HCT116 (cell line): ENCODE data around the gene LIPT1. TPM values are rescaled to one million over a fixed set of nuclear protein-coding genes. Genes with fewer than 3 reads are reported as not detected.
A peak's percentile ranks its signal among the peaks of the same experiment; 100 is the strongest.

Experiments used
- ATAC-seq: fragments of 200-7000 bp; cut with Tn5 transposase; 2 replicates; pipeline ENCODE4 v1.9.1; 2020; ENCODE audit warnings: mild to moderate bottlenecking, moderate library complexity
- BruUV-seq: library from RNA; stranded (reverse); fragments of 400-500 nt; replicated peaks from 2 replicates; lab custom pipeline; 2021; lab: Mats Ljungman, UMichigan
- CTCF ChIA-PET: fragments of 300-600 bp; sonication (Branson Sonifier 250); formaldehyde crosslinking; loops from one replicate; lab custom pipeline; 2021; ENCODE audit warnings: antibody characterized with exemption; lab: Charles Lee
- POLR2A ChIA-PET: fragments of 300-600, 350-600 bp; sonication (Branson Sonifier 250); formaldehyde crosslinking; loops from one replicate; lab custom pipeline; 2021; ENCODE audit warnings: antibody characterized with exemption; lab: Charles Lee
- RAD21 ChIA-PET, 2 experiments: fragments of 300-600 bp; sonication (Branson Sonifier 250); formaldehyde crosslinking; loops; one replicate each; lab custom pipeline; 2023; ENCODE audit warnings: low total read pairs in 2 of 2; ENCODE audit not compliant: uncharacterized antibody in 2 of 2, unreplicated experiment in 2 of 2, low non-redundant PET in 1 of 2; lab: Charles Lee
- DNase-seq: peaks from one replicate; pipeline ENCODE4 v3.0.0-alpha.2; 2010; ENCODE audit warnings: low read depth, low spot score
- H2AFZ ChIP-seq: fragments of 200-600 bp; shearing (Covaris generic), sonication (generic); 2 replicates; pipeline ENCODE4 v1.6.1; 2017; ENCODE audit warnings: low read depth, mixed run types, mixed read lengths, antibody characterized with exemption, low read length; ENCODE audit not compliant: poor library complexity, severe bottlenecking
- H3K27ac ChIP-seq: 2 replicates; pipeline ENCODE4 v1.5.1; 2012; ENCODE audit warnings: low read depth, low read length
- H3K27me3 ChIP-seq: fragments of 200-600 bp; sonication (generic); 2 replicates; pipeline ENCODE4 v1.6.1; 2016; ENCODE audit warnings: mixed run types, low read length, mixed read lengths; ENCODE audit not compliant: insufficient read depth
- H3K36me3 ChIP-seq, 2 experiments: fragments of 200-500 bp in 1 of 2; fragments of 200-600 bp in 1 of 2; sonication (Bioruptor generic) in 1 of 2; sonication (generic) in 1 of 2; 2 replicates each; pipeline versions ENCODE4 v1.5.1 to v1.6.1; 2014 to 2016; ENCODE audit warnings: low read length in 2 of 2, inconsistent platforms in 1 of 2, mixed read lengths in 1 of 2, mixed run types in 1 of 2; ENCODE audit not compliant: insufficient read depth in 2 of 2, control insufficient read depth in 1 of 2
- H3K4me1 ChIP-seq, 2 experiments: fragments of 200-600 bp in 1 of 2; sonication (generic) in 1 of 2; 2 replicates each; pipeline versions ENCODE4 v1.5.1 to v1.6.1; 2012 to 2017; ENCODE audit warnings: low read length in 2 of 2, inconsistent platforms in 1 of 2, mild to moderate bottlenecking in 1 of 2, mixed read lengths in 1 of 2, mixed run types in 1 of 2, moderate library complexity in 1 of 2; ENCODE audit not compliant: insufficient read depth in 2 of 2, control insufficient read depth in 1 of 2
- H3K4me2 ChIP-seq: fragments of 200-600 bp; sonication (generic); 2 replicates; pipeline ENCODE4 v1.6.1; 2017; ENCODE audit warnings: mixed run types, low read length, mixed read lengths
- H3K4me3 ChIP-seq, 2 experiments: fragments of 200-600 bp in 1 of 2; sonication (generic) in 1 of 2; replicated peaks in 1 of 2; 2 replicates each; pipeline ENCODE4 v1.5.1; 2011 to 2016; ENCODE audit warnings: low read length in 2 of 2, control low read depth in 1 of 2, low read depth in 1 of 2, mild to moderate bottlenecking in 1 of 2, mixed read lengths in 1 of 2, mixed run types in 1 of 2
- H3K79me2 ChIP-seq: fragments of 200-600 bp; sonication (generic); 2 replicates; pipeline ENCODE4 v1.6.1; 2017; ENCODE audit warnings: mild to moderate bottlenecking, mixed run types, low read length, moderate library complexity, mixed read lengths; ENCODE audit not compliant: insufficient read depth
- H3K9ac ChIP-seq: fragments of 200-600 bp; sonication (generic); 2 replicates; pipeline ENCODE4 v1.6.1; 2016; ENCODE audit warnings: low read length, mixed read lengths
- H3K9me2 ChIP-seq: fragments of 200-600 bp; sonication (generic), shearing (Covaris generic); 2 replicates; pipeline ENCODE4 v1.6.1; 2017; ENCODE audit warnings: mixed run types, mild to moderate bottlenecking, moderate library complexity; ENCODE audit not compliant: insufficient read depth
- H3K9me3 ChIP-seq, 2 experiments: fragments of 200-500 bp in 1 of 2; fragments of 200-600 bp in 1 of 2; sonication (Bioruptor generic) in 1 of 2; sonication (generic) in 1 of 2; 2 replicates each; pipeline ENCODE4 v1.6.1; 2014 to 2017; ENCODE audit warnings: low read length in 2 of 2, mixed read lengths in 2 of 2, inconsistent platforms in 1 of 2, low read depth in 1 of 2, mild to moderate bottlenecking in 1 of 2, mixed run types in 1 of 2, moderate library complexity in 1 of 2; ENCODE audit not compliant: control insufficient read depth in 1 of 2, insufficient read depth in 1 of 2
- H4K20me1 ChIP-seq: fragments of 200-600 bp; sonication (generic), shearing (Covaris generic); 2 replicates; pipeline ENCODE4 v1.6.1; 2017; ENCODE audit warnings: mixed run types, mild to moderate bottlenecking, moderate library complexity; ENCODE audit not compliant: insufficient read depth
- FOSL1 ChIP-seq: IDR thresholded peaks from 2 replicates; pipeline ENCODE4 v1.6.1; 2012; ENCODE audit warnings: low read depth
- JUND ChIP-seq: IDR thresholded peaks from 2 replicates; pipeline ENCODE4 v1.6.1; 2012
- SP1 ChIP-seq: IDR thresholded peaks from 2 replicates; pipeline ENCODE4 v1.6.1; 2012; ENCODE audit warnings: low read depth
- SRF ChIP-seq: IDR thresholded peaks from 2 replicates; pipeline ENCODE4 v1.6.1; 2012; ENCODE audit warnings: low read depth
- TCF7L2 ChIP-seq: IDR thresholded peaks from 2 replicates; pipeline ENCODE4 v1.7.0; 2011; ENCODE audit warnings: borderline replicate concordance, inconsistent platforms; ENCODE audit not compliant: insufficient read depth, insufficient read length; ENCODE audit errors: extremely low read depth
- ZBTB33 ChIP-seq: IDR thresholded peaks from 2 replicates; pipeline ENCODE4 v1.6.1; 2011; ENCODE audit warnings: mild to moderate bottlenecking, low read length, moderate library complexity; ENCODE audit not compliant: insufficient replicate concordance; ENCODE audit errors: extremely low read depth
- intact Hi-C: fragments of 100-400 bp; cut with micrococcal nuclease; formaldehyde crosslinking; loops from 2 replicates; pipeline ENCODE4 v1.10.0; 2022
- total RNA-seq: library from RNA; stranded (reverse); gene quantifications from one replicate; pipeline ENCODE4 v1.2.1, GENCODE V29; 2021; ENCODE audit not compliant: unreplicated experiment

Gene LIPT1
- total RNA-seq, 1 experiment from 2014 or later, result 8.5 TPM

GRCh38 chr2:99205491-99205890 is 50.7 kb downstream of the LIPT1 start:
- H3K27ac ChIP-seq, result no peak overlapping the region
- CTCF ChIA-PET, result no interaction called here
- intact Hi-C loops, result no loop called here
- POLR2A ChIA-PET, result no interaction called here
- no peaks in the 10 kb centered on the region for H3K4me1 ChIP-seq
- BruUV-seq, result no TSS peak
- H3K4me2 ChIP-seq, result no peak overlapping the region
- ATAC-seq (no peak), DNase-seq (no peak)
- H4K20me1 ChIP-seq, result no peaks in the 10 kb centered on the region
- no peaks in the 10 kb centered on the region for H3K79me2 ChIP-seq
- H3K4me3 ChIP-seq, result no peak overlapping the region
- H3K36me3 ChIP-seq, result no peaks in the 10 kb centered on the region; a peak in 1 of 4 replicates
- H3K9ac ChIP-seq, result no peak overlapping the region
- H3K9me3 ChIP-seq, result no peaks in the 10 kb centered on the region
- H2AFZ ChIP-seq, result no peak overlapping the region
- no peaks in the 10 kb centered on the region for H3K27me3 ChIP-seq
- TF ChIP-seq FOSL1 (no peak), SP1 (no peak), SRF (no peak), JUND (no peak), ZBTB33 (no peak), TCF7L2 (peak; percentile 35)
- TF ChIP-seq, all 23 proteins: peak for 1
- RAD21 ChIA-PET, result no interaction called here
- H3K9me2 ChIP-seq, result no peaks in the 10 kb centered on the region

Other genes with a start within 250 kb of the LIPT1 start
- gene CRACDL, start 218.7 kb upstream of the LIPT1 start, total RNA-seq, result 1.1 TPM
- gene C2orf15, start 13.3 kb upstream of the LIPT1 start, total RNA-seq, result 1.9 TPM
- 6.6 TPM for gene TSGA10, start within 50 bp of the LIPT1 start, total RNA-seq
- 20.7 TPM for gene MITD1, start 26.1 kb downstream of the LIPT1 start, total RNA-seq
- gene MRPL30, start 26.2 kb downstream of the LIPT1 start, total RNA-seq, result 38.1 TPM
- 0.27 TPM for gene LYG2, start 100.7 kb downstream of the LIPT1 start, total RNA-seq
- gene LYG1, start 146.2 kb downstream of the LIPT1 start, total RNA-seq, result 3.8 TPM
- gene TXNDC9, start 181.4 kb downstream of the LIPT1 start, total RNA-seq, result 18.3 TPM
- 65.9 TPM for gene EIF5B, start 182.4 kb downstream of the LIPT1 start, total RNA-seq